ENCODE data around the gene F2RL2.

DNA sequence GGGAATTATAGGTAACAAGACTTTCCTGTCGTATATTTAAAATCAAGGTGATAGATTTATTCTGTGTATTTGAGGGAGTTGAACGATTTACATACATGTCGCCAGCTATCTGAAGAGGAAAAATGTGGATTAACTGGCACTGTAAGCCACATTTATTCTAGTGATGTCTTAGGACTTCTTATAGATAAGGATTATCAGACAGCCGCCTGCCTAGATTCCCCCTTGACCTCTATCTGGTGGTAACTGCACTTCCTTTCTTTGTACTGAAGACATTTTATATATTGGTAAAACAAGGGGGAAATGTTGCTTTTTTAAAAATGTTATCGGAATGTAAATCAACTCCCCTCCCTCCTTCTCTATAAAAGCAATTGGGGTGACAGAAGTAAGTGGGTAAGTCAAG lies 39.3 kb upstream of the F2RL2 start:
- TF ChIP-seq POLR2A (IDR thresholded peaks at IDR 0.05): no peak
- TF ChIP-seq, protein P1, sequence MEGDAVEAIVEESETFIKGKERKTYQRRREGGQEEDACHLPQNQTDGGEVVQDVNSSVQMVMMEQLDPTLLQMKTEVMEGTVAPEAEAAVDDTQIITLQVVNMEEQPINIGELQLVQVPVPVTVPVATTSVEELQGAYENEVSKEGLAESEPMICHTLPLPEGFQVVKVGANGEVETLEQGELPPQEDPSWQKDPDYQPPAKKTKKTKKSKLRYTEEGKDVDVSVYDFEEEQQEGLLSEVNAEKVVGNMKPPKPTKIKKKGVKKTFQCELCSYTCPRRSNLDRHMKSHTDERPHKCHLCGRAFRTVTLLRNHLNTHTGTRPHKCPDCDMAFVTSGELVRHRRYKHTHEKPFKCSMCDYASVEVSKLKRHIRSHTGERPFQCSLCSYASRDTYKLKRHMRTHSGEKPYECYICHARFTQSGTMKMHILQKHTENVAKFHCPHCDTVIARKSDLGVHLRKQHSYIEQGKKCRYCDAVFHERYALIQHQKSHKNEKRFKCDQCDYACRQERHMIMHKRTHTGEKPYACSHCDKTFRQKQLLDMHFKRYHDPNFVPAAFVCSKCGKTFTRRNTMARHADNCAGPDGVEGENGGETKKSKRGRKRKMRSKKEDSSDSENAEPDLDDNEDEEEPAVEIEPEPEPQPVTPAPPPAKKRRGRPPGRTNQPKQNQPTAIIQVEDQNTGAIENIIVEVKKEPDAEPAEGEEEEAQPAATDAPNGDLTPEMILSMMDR (IDR thresholded peaks at IDR 0.05): no peak

Data from testis (tissue), 2 donors.